Glutamatergic neuron (in vitro differentiated cells): Measurements from ENCODE around the gene TEX2. TPM values are rescaled to one million over a fixed set of nuclear protein-coding genes. Genes with fewer than 3 reads are reported as not detected.
"Not testable (repeated sequence)": the region's sequence is repeated elsewhere in the genome, so short reads cannot be mapped to it uniquely, and the experiment has no call there.

Experiments
- DNase-seq: peaks from one replicate; pipeline ENCODE4 v3.0.0; 2022
- H3K27ac Mint-ChIP-seq: one replicate; pipeline ENCODE4 v1.8.0; 2020; ENCODE audit warnings: mild to moderate bottlenecking, mixed read lengths, inconsistent platforms; ENCODE audit not compliant: unreplicated experiment
- H3K27me3 Mint-ChIP-seq: one replicate; pipeline ENCODE4 v1.8.0; 2020; ENCODE audit warnings: mild to moderate bottlenecking, moderate library complexity, mixed read lengths, inconsistent platforms; ENCODE audit not compliant: unreplicated experiment
- H3K36me3 Mint-ChIP-seq: one replicate; pipeline ENCODE4 v1.8.0; 2020; ENCODE audit warnings: mild to moderate bottlenecking, mixed read lengths, inconsistent platforms; ENCODE audit not compliant: unreplicated experiment
- H3K4me1 Mint-ChIP-seq: one replicate; pipeline ENCODE4 v1.8.0; 2020; ENCODE audit warnings: mild to moderate bottlenecking, low read depth, mixed read lengths, inconsistent platforms; ENCODE audit not compliant: unreplicated experiment
- H3K4me3 Mint-ChIP-seq: one replicate; pipeline ENCODE4 v1.8.0; 2020; ENCODE audit warnings: mild to moderate bottlenecking, mixed read lengths, inconsistent platforms; ENCODE audit not compliant: unreplicated experiment
- H3K9me3 Mint-ChIP-seq: one replicate; pipeline ENCODE4 v1.8.0; 2020; ENCODE audit warnings: mild to moderate bottlenecking, moderate library complexity, mixed read lengths, inconsistent platforms; ENCODE audit not compliant: unreplicated experiment
- total RNA-seq: library from RNA; stranded (reverse); fragmentation: NEBNext Ultra II Directional; extraction: Animal tissue kit (Norgen Biotek cat#: 25700); gene quantifications from one replicate; pipeline ENCODE4 v1.2.1, GENCODE V29; 2021; ENCODE audit not compliant: unreplicated experiment
- TF ChIP-seq, protein P1 (sequence below): fragments of 200-600 bp; sonication (generic); IDR thresholded peaks from one replicate; pipeline ENCODE4 v1.5.0; 2021; ENCODE audit not compliant: partially characterized antibody, unreplicated experiment

The TEX2 gene
- total RNA-seq, 1 donor from 2014 or later: 11.7 TPM

- H3K9me3 Mint-ChIP-seq: no peaks in the 10 kb centered on the region
- TF ChIP-seq, protein P1, sequence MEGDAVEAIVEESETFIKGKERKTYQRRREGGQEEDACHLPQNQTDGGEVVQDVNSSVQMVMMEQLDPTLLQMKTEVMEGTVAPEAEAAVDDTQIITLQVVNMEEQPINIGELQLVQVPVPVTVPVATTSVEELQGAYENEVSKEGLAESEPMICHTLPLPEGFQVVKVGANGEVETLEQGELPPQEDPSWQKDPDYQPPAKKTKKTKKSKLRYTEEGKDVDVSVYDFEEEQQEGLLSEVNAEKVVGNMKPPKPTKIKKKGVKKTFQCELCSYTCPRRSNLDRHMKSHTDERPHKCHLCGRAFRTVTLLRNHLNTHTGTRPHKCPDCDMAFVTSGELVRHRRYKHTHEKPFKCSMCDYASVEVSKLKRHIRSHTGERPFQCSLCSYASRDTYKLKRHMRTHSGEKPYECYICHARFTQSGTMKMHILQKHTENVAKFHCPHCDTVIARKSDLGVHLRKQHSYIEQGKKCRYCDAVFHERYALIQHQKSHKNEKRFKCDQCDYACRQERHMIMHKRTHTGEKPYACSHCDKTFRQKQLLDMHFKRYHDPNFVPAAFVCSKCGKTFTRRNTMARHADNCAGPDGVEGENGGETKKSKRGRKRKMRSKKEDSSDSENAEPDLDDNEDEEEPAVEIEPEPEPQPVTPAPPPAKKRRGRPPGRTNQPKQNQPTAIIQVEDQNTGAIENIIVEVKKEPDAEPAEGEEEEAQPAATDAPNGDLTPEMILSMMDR: no peak
- no peaks in the 10 kb centered on the region for H3K27me3 Mint-ChIP-seq
- no peak overlapping the region for H3K27ac Mint-ChIP-seq
- no peak for DNase-seq
- no peaks in the 10 kb centered on the region for H3K4me1 Mint-ChIP-seq
- no peak overlapping the region for H3K4me3 Mint-ChIP-seq
- H3K36me3 Mint-ChIP-seq: peaks cover 12% of the 10 kb centered on the region
These were observed 92.0 kb downstream of the TEX2 start for GRCh38 chr17:64171041-64171440.

DNA sequence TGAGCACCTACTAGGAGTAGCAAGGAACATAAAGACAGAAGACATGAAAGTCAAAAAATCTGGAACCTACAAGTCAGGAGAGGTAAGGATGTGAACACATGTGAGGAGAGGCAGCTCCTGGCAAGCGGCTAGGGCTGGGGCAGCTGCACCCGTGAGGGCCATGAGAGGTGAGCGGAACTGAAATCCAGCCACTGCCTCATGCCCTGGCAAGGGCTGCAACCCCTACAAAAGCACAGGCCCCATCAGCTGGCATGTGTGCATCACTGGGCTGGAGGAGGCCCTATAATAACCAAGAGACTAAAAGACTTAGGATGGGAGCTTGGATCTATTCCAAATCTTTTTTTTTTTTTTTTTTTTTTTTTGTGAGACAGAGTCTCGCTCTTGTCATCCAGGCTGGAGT, 92.8 kb downstream of the TEX2 start:
- no peak overlapping the region for H3K27ac Mint-ChIP-seq
- no peaks in the 10 kb centered on the region for H3K27me3 Mint-ChIP-seq
- TF ChIP-seq, protein P1: no peak
- no peak for DNase-seq
- peaks cover 12% of the 10 kb centered on the region for H3K36me3 Mint-ChIP-seq
- no peaks in the 10 kb centered on the region for H3K4me1 Mint-ChIP-seq
- H3K4me3 Mint-ChIP-seq: no peak overlapping the region
- H3K9me3 Mint-ChIP-seq: no peaks in the 10 kb centered on the region

DNA sequence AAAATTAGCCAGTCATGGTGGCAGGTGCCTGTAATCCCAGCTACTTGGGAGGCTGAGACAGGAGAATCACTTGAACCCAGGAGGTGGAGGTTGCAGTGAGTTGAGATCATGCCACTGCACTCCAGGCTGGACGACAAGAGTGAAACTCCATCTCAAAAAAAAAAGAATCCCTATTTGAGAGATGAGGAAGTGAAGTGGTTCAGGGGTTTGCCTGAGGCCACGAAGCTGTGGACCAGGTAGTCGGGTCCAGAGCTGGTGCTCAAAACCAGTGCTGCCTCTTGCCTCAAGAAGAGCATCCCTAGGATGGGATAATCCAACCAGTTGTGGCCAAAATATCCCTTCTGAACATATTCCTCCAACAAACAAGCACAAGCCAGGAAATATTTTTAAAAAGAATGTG, 95.4 kb downstream of the TEX2 start:
- DNase-seq, H3K27me3 Mint-ChIP-seq, H3K4me1 Mint-ChIP-seq: not testable (repeated sequence)

DNA sequence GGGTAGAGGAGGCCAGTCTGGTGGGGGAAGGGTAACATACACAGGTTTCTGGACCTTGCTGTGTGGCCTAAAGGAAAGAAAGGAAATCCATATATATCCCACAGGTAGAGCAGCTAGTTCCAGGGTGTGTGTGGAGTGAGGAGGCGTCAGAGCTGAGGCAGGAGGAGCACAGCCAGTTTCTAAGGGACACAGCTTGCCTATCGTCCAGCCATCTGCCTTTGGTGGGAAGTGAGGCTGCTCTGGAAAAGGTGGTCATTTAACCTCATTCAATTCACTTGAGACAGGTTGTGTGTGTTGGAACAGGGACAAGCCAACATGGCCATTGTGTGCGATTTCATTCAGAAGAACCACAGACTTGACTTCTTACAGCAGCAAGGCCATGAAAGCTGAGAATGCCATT, 96.2 kb downstream of the TEX2 start:
- no peak overlapping the region for H3K27ac Mint-ChIP-seq
- H3K9me3 Mint-ChIP-seq: no peaks in the 10 kb centered on the region
- H3K36me3 Mint-ChIP-seq: peaks cover 7% of the 10 kb centered on the region
- DNase-seq: no peak
- H3K4me1 Mint-ChIP-seq: no peaks in the 10 kb centered on the region
- TF ChIP-seq, protein P1: no peak
- H3K27me3 Mint-ChIP-seq: no peaks in the 10 kb centered on the region
- H3K4me3 Mint-ChIP-seq: no peak overlapping the region

More for the DNA sequence above, 95.4 kb downstream of the TEX2 start:
- H3K36me3 Mint-ChIP-seq: peaks cover 11% of the 10 kb centered on the region
- not testable (repeated sequence) for H3K9me3 Mint-ChIP-seq, H3K27ac Mint-ChIP-seq, H3K4me3 Mint-ChIP-seq

GRCh38 chr17:64165347-64165746, 97.7 kb downstream of the TEX2 start:
- Mint-ChIP-seq H3K4me3 (no peak overlapping the region), H3K4me1 (no peaks in the 10 kb centered on the region), H3K27me3 (no peaks in the 10 kb centered on the region), H3K9me3 (no peaks in the 10 kb centered on the region), H3K36me3 (peaks cover 4% of the 10 kb centered on the region), H3K27ac (no peak overlapping the region)
- TF ChIP-seq, protein P1: no peak
- no peak for DNase-seq
